HG02678 (cell line): ENCODE measurements around the gene CCDC89.
A peak's percentile ranks its signal among the peaks of the same experiment; 100 is the strongest.
"Not testable (repeated sequence)": the region's sequence is repeated elsewhere in the genome, so short reads cannot be mapped to it uniquely, and the experiment has no call there.

Experiments
- ATAC-seq: cut with Tn5 transposase; IDR thresholded peaks from one replicate; pipeline ENCODE4 v1.9.1; 2021; ENCODE audit warnings: mild to moderate bottlenecking, moderate library complexity; ENCODE audit not compliant: unreplicated experiment

CCDC89 gene

GRCh38 chr11:85694385-85694980 is 8.5 kb upstream of the CCDC89 start:
- ATAC-seq: no peak

GRCh38 chr11:85685125-85685819 is 723 bp downstream of the CCDC89 start:
- ATAC-seq: no peak

DNA sequence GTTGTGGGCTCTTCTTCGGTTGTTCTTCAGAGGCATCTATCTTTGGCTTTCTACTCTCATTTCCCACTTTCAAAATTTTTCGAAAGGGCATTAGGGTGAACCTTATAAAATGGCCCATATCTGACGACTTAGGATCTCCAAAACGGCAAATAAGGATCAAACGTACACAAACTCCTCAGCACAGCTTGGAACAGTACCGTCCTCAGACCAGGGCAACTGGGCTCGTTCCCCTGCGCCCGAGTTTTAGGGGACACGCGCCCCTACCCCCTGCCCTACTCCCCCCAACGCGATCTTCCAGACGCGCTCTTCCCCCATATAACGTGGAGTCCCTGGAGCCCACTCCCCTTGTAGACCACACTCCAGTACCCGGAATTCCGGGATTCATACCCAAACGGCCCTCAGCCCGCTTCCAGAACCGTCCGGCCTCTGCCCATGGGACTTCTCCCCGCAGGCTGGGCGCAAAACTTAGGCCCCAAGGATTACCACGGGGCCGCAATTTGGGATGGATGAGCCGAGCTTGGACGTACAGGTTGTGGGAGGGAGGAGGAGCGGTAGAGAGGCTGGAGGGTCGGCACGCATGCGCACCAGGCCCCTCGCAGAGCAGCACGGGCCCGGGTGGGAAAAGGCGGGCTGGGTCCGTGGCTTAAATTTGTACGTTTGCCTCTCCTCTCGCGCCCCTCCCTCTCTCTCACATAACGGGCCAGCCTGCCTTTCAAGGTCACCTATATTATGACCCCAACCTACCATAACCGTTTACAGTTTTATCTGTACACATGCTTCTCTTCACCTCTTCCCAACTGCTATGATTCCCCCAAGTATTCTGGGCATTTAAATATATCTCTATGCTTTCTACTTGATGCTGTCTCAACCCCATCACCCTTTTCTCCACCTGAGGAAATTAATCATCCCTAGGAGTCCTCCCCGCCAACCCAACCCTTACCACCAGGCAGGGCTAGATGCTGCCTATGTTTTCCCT is 3.4 kb downstream of the CCDC89 start:
- ATAC-seq: peak; percentile 93

DNA sequence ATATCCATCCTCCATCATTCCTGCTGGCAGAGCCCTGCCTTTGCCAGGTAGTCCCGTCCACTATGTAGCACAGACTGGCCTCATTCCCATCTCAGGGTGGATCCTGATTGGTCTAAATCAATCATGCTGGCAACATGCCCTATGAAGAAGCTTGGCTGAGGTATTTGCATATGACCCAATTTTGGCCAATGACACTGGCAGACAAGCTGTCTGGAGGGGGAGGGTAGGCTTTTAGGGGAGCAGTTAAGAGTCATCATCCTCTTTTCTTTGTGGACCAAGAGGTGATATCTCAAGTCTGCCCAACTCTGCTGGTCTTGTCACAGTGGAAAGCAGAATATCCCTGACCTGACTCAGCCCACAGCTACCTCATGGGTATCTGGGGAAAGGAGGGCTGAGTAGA is 5.1 kb downstream of the CCDC89 start:
- no peak for ATAC-seq

DNA sequence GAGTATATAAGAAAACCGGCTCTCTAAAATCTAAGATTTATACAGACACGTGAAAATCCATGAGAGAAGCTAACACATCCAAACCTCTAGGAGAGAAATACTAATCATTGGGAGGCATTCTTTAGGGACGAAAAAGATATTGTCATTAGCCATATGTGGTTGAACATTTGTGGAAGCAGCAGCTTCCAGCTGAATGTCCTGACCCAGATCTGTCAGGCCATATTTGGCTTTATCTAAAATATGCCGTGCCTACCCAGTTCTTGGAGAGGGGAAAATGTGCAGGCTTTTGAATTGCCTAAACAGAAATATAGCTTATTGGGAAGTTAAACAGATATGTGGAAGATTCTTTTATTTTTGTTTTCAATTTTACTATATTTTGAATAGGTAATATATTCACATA is 6.4 kb downstream of the CCDC89 start:
- no peak for ATAC-seq

DNA sequence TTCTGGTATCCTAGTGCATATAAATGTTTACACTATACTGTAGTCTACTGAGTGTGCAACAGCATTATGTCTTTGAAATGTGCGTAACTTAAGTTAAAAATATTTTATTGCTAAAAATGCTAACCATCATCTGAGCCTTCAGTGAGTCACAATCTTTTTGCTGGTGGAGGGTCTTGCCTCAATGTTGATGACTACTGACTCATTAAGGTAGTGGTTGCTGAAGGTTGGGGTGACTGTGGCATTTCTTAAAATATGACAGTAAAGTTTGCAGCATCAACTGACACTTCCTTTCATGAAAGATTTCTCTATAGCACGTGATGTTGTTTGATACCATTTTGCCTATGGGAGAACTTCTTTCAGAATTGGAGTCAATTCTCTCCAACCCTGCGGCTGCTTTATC is 12.6 kb downstream of the CCDC89 start:
- no peak for ATAC-seq

- no peak for ATAC-seq
These were observed 13.7 kb downstream of the CCDC89 start for GRCh38 chr11:85672105-85672902.

DNA sequence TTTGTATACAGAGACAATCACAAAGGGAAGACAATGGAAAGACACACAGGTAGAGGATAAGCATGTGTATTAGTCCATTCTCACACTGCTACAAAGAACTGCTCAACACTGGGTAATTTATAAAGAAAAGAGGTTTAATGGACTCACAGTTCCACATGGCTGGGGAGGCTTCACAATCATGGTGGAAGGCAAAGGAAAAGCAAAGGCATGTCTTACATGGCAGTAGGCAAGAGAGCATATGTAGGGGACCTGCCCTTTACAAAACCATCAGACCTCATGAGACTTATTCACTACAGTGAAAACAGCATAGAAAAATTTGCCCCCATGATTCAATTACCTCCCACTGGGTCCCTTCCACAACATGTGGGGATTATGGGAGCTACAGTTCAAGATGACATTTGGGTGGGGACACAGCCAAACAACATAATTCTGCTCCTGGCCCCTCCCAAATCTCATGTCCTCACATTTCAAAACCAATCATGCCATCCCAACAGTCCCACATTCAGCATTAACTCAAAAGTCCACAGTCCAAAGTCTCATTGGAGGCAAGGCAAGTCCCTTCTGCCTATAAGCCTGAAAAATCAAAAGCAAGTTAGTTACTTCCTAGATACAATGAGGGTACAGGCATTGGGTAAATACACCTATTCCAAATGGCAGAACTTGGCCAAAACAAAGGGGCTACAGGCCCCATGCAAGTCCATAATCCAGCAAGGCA is 14.9 kb downstream of the CCDC89 start:
- ATAC-seq: not testable (repeated sequence)

- ATAC-seq: no peak
These were observed 17.8 kb downstream of the CCDC89 start for GRCh38 chr11:85668157-85668556.

DNA sequence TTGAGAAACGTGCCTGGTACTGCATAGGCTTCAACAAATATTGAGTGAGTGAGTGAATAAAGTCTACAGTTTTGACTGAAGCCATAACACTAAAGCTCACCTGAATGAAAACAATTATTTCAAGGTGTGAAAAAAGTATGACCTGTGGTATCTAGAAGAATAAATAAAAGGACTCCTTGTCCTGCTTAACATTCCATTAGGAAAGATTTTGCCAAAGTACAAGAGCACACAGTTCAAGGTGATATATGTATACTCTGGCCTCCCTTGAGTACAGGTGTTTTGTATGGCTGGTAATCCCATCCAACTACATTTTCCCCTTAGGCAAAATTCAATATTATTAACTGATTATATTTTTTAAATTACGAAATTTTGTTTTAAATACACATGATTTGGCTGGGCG is 19.3 kb downstream of the CCDC89 start:
- ATAC-seq: no peak

DNA sequence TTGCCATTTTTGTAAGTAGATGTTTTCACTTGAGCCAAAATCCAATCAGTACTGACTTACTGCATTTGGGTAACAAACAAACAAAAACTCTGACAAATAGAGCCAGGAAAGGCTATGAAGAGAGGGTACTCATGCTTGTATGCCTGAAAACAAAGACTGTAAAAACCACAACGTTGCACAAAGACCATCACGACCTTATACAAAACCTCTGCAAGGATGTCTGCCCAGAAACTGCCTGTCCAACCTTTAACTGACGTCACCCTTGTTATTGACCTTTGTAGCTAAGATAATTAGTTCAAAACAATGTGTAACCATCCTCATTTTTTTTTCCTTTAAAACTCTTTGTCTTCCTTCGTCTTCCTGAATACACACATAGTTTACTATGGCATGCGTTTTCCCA is 20.3 kb downstream of the CCDC89 start:
- no peak for ATAC-seq

GRCh38 chr11:85664615-85665481 is 21.1 kb downstream of the CCDC89 start, which contains the start of gene CREBZF:
Gene CREBZF, minus strand, starts transcription at chr11:85665129. Its CDS starts 254 bp downstream, at chr11:85664875.
- peak; percentile 90 for ATAC-seq

GRCh38 chr11:85663753-85664614 is 22.0 kb downstream of the CCDC89 start:
- ATAC-seq: peak; percentile 69

DNA sequence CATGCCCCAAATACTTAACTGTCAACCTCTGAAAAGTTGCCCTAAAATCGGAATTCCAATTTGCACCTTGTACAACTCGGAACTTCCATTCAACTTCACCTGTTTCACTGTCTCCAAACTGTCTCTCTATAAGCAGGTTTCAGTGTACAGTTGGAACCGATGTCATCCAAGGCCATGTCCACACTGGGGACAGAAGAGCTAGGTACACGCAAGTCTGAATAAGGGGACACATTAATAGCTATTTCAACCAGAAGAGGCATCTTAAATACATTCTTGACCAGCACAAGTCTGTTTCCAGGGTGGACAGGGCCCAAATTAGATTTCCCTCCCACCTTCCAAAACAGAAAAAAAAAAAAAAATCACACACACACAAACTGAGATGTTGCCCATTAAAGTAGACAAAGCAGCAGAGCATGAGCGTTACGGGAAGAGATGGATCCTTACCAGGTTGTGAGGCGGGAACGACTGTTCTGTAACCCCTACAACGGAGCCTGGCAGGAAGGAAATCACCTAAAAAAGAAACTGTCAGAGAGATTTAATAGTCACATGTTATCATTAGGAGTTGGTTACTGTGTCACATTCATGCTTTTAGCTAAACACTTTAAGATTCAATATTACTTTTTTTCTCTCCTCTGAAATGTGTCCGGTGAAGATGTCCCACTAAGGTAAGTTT is 22.8 kb downstream of the CCDC89 start:
- no peak for ATAC-seq

GRCh38 chr11:85661972-85662664 is 23.9 kb downstream of the CCDC89 start:
- no peak for ATAC-seq

DNA sequence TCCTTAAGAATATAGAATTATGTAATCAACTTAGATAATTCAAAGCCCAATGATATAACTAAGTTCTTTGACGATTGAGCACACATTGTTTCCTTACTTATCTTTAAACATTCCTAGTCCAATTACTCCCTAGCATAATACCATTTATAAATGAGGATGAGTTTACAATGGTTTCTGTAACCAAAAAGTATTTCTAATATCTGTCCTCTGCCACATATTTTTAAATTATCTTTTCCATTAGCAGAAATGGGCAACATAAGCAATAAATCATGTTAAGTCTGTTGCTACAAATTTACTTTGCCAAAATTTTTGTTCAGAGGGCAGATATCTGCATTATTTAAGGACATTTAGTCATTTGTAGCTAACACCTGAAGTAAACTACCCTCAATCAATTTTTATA is 27.8 kb downstream of the CCDC89 start:
- no peak for ATAC-seq

GRCh38 chr11:85656777-85657176 is 29.2 kb downstream of the CCDC89 start:
- ATAC-seq: no peak
